Measurements from ENCODE around the gene PRKCA.
"Not testable (repeated sequence)": the region's sequence is repeated elsewhere in the genome, so short reads cannot be mapped to it uniquely, and the experiment has no call there.

The PRKCA gene

GRCh38 chr17:66483906-66484305, 181.5 kb downstream of the PRKCA start:
- DNase-seq (ENCODE audit: low spot score in 2 of 2), result no peak
- Histone ChIP-seq H3K36me3 (replicated peaks) (no peaks in the 10 kb centered on the region), H3K27me3 (ENCODE audit: low read depth) (peaks cover 2% of the 10 kb centered on the region; the same call in 1 of the 2 replicates), H3K4me3 (no peak overlapping the region), H3K4me1 (peaks cover 9% of the 10 kb centered on the region), H3K9me3 (no peaks in the 10 kb centered on the region)
- in situ Hi-C loops (cut with MboI; ENCODE audit: low sequenced_read_pairs), result no loop called here

- DNase-seq (ENCODE audit: low spot score in 2 of 2), result no peak
- Histone ChIP-seq H3K27me3 (ENCODE audit: low read depth) (peaks cover 2% of the 10 kb centered on the region; the same call in 1 of the 2 replicates), H3K4me1 (peaks cover 1% of the 10 kb centered on the region), H3K36me3 (replicated peaks) (no peaks in the 10 kb centered on the region), H3K4me3 (no peak overlapping the region), H3K9me3 (no peaks in the 10 kb centered on the region)
- in situ Hi-C loops (cut with MboI; ENCODE audit: low sequenced_read_pairs), result no loop called here
Observed at GRCh38 chr17:66485309-66485947, 183.0 kb downstream of the PRKCA start.

- in situ Hi-C loops (cut with MboI; ENCODE audit: low sequenced_read_pairs), result no loop called here
- no peak for DNase-seq (ENCODE audit: low spot score in 2 of 2)
- Histone ChIP-seq H3K9me3 (no peaks in the 10 kb centered on the region), H3K27me3 (ENCODE audit: low read depth) (peaks cover 2% of the 10 kb centered on the region; the same call in 1 of the 2 replicates), H3K4me3 (no peak overlapping the region), H3K36me3 (replicated peaks) (no peaks in the 10 kb centered on the region), H3K4me1 (no peaks in the 10 kb centered on the region)
Observed at GRCh38 chr17:66487121-66487520, 184.7 kb downstream of the PRKCA start.

- Histone ChIP-seq H3K36me3 (replicated peaks) (no peaks in the 10 kb centered on the region), H3K4me1 (no peaks in the 10 kb centered on the region), H3K27me3 (ENCODE audit: low read depth) (peaks cover 2% of the 10 kb centered on the region; the same call in 1 of the 2 replicates), H3K4me3 (no peak overlapping the region), H3K9me3 (no peaks in the 10 kb centered on the region)
- in situ Hi-C loops (cut with MboI; ENCODE audit: low sequenced_read_pairs), result no loop called here
- no peak for DNase-seq (ENCODE audit: low spot score in 2 of 2)
Observed at GRCh38 chr17:66487981-66488468, 185.6 kb downstream of the PRKCA start.

GRCh38 chr17:66488864-66489263, 186.5 kb downstream of the PRKCA start:
- H3K4me1 ChIP-seq, result no peaks in the 10 kb centered on the region
- in situ Hi-C loops (cut with MboI; ENCODE audit: low sequenced_read_pairs), result no loop called here
- peaks cover 2% of the 10 kb centered on the region; the same call in 1 of the 2 replicates for H3K27me3 ChIP-seq (ENCODE audit: low read depth)
- H3K4me3 ChIP-seq, result no peak overlapping the region
- DNase-seq (ENCODE audit: low spot score in 2 of 2), result no peak
- no peaks in the 10 kb centered on the region for H3K9me3 ChIP-seq
- no peaks in the 10 kb centered on the region for H3K36me3 ChIP-seq (replicated peaks)

GRCh38 chr17:66489576-66489975, 187.2 kb downstream of the PRKCA start:
- H3K9me3 ChIP-seq; H3K36me3 ChIP-seq (replicated peaks); H3K4me1 ChIP-seq; in situ Hi-C loops (cut with MboI; ENCODE audit: low sequenced_read_pairs); DNase-seq (ENCODE audit: low spot score in 2 of 2); H3K27me3 ChIP-seq (ENCODE audit: low read depth); H3K4me3 ChIP-seq: not testable (repeated sequence)

GRCh38 chr17:66491213-66491612, 188.8 kb downstream of the PRKCA start:
- Histone ChIP-seq H3K27me3 (ENCODE audit: low read depth) (no peaks in the 10 kb centered on the region; the same call in 1 of the 2 replicates), H3K9me3 (no peaks in the 10 kb centered on the region), H3K4me3 (no peak overlapping the region), H3K36me3 (replicated peaks) (no peaks in the 10 kb centered on the region), H3K4me1 (no peaks in the 10 kb centered on the region)
- in situ Hi-C loops (cut with MboI; ENCODE audit: low sequenced_read_pairs), result no loop called here
- DNase-seq (ENCODE audit: low spot score in 2 of 2), result no peak

GRCh38 chr17:66491665-66492064, 189.3 kb downstream of the PRKCA start:
- in situ Hi-C loops (cut with MboI; ENCODE audit: low sequenced_read_pairs), result no loop called here
- Histone ChIP-seq H3K9me3 (no peaks in the 10 kb centered on the region), H3K4me1 (no peaks in the 10 kb centered on the region), H3K36me3 (replicated peaks) (no peaks in the 10 kb centered on the region), H3K27me3 (ENCODE audit: low read depth) (no peaks in the 10 kb centered on the region; the same call in 1 of the 2 replicates), H3K4me3 (no peak overlapping the region)
- no peak for DNase-seq (ENCODE audit: low spot score in 2 of 2)

- H3K36me3 ChIP-seq (replicated peaks), result no peaks in the 10 kb centered on the region
- no peak for DNase-seq (ENCODE audit: low spot score in 2 of 2)
- no peaks in the 10 kb centered on the region; the same call in 1 of the 2 replicates for H3K27me3 ChIP-seq (ENCODE audit: low read depth)
- no peaks in the 10 kb centered on the region for H3K4me1 ChIP-seq
- in situ Hi-C loops (cut with MboI; ENCODE audit: low sequenced_read_pairs), result no loop called here
- no peak overlapping the region for H3K4me3 ChIP-seq
- H3K9me3 ChIP-seq, result no peaks in the 10 kb centered on the region
Observed at GRCh38 chr17:66492080-66492479, 189.7 kb downstream of the PRKCA start.

GRCh38 chr17:66492561-66493005, 190.2 kb downstream of the PRKCA start:
- in situ Hi-C loops (cut with MboI; ENCODE audit: low sequenced_read_pairs), result no loop called here
- DNase-seq (ENCODE audit: low spot score in 2 of 2), result no peak
- Histone ChIP-seq H3K27me3 (ENCODE audit: low read depth) (no peaks in the 10 kb centered on the region; the same call in 1 of the 2 replicates), H3K9me3 (no peaks in the 10 kb centered on the region), H3K4me3 (no peak overlapping the region), H3K36me3 (replicated peaks) (no peaks in the 10 kb centered on the region), H3K4me1 (no peaks in the 10 kb centered on the region)

GRCh38 chr17:66493283-66494019, 191.0 kb downstream of the PRKCA start:
- Histone ChIP-seq H3K36me3 (replicated peaks) (no peaks in the 10 kb centered on the region), H3K27me3 (ENCODE audit: low read depth) (no peaks in the 10 kb centered on the region), H3K4me3 (no peak overlapping the region), H3K4me1 (no peaks in the 10 kb centered on the region), H3K9me3 (no peaks in the 10 kb centered on the region)
- in situ Hi-C loops (cut with MboI; ENCODE audit: low sequenced_read_pairs), result no loop called here
- DNase-seq (ENCODE audit: low spot score in 2 of 2), result no peak

GRCh38 chr17:66494023-66494803, 191.8 kb downstream of the PRKCA start:
- no peaks in the 10 kb centered on the region for H3K27me3 ChIP-seq (ENCODE audit: low read depth)
- in situ Hi-C loops (cut with MboI; ENCODE audit: low sequenced_read_pairs), result no loop called here
- DNase-seq (ENCODE audit: low spot score in 2 of 2), result peak in 1 of 2 experiments; percentile 11
- H3K36me3 ChIP-seq (replicated peaks), result no peaks in the 10 kb centered on the region
- no peak overlapping the region for H3K4me3 ChIP-seq
- H3K9me3 ChIP-seq, result no peaks in the 10 kb centered on the region
- H3K4me1 ChIP-seq, result no peaks in the 10 kb centered on the region

- no peak for DNase-seq (ENCODE audit: low spot score in 2 of 2)
- Histone ChIP-seq H3K27me3 (ENCODE audit: low read depth) (no peaks in the 10 kb centered on the region), H3K4me1 (no peaks in the 10 kb centered on the region), H3K9me3 (no peaks in the 10 kb centered on the region), H3K36me3 (replicated peaks) (no peaks in the 10 kb centered on the region), H3K4me3 (no peak overlapping the region)
- in situ Hi-C loops (cut with MboI; ENCODE audit: low sequenced_read_pairs), result no loop called here
Observed at GRCh38 chr17:66495035-66495434, 192.6 kb downstream of the PRKCA start.
